HG03354 (cell line): ENCODE results near the gene NCOR1.
A peak's percentile ranks its signal among the peaks of the same experiment; 100 is the strongest.

ENCODE experiments used
- ATAC-seq: cut with Tn5 transposase; IDR thresholded peaks from one replicate; pipeline ENCODE4 v1.9.1; 2021; ENCODE audit warnings: mild to moderate bottlenecking; ENCODE audit not compliant: unreplicated experiment, poor library complexity, severe bottlenecking

The NCOR1 gene

GRCh38 chr17:15999974-16000827 lies 215.1 kb downstream of the NCOR1 start:
- peak; percentile 50 for ATAC-seq

- peak; percentile 93 for ATAC-seq
Measured at GRCh38 chr17:15999141-15999973, 216.0 kb downstream of the NCOR1 start, which contains the start of the genes TTC19 and ZSWIM7. TTC19 (plus strand) TSS chr17:15999824; CDS start chr17:15999849, 25 bp downstream. ZSWIM7 (minus strand) TSS chr17:15999704; CDS start chr17:15999594, 110 bp downstream.

- no peak for ATAC-seq
Measured at GRCh38 chr17:15998031-15998562, 217.2 kb downstream of the NCOR1 start.

DNA sequence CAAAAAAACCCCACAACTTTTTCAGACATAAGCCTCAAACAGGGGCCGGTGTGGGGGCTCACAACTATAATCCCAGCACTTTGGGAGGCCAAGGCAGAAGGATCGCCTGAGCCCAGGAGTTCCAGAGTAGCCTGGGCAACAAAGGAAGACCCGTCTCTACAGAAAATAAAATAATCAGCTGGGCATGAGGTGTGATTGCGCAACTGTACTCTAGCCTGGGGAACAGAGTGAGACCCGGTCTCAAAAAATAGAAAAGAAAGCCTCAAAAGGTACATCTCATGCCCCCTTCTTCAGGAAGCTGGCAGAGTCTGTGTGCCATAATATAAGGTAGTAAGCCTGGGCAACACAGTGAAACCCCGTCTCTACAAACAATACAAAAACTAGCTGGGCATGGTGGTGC lies 219.0 kb downstream of the NCOR1 start:
- ATAC-seq: no peak

DNA sequence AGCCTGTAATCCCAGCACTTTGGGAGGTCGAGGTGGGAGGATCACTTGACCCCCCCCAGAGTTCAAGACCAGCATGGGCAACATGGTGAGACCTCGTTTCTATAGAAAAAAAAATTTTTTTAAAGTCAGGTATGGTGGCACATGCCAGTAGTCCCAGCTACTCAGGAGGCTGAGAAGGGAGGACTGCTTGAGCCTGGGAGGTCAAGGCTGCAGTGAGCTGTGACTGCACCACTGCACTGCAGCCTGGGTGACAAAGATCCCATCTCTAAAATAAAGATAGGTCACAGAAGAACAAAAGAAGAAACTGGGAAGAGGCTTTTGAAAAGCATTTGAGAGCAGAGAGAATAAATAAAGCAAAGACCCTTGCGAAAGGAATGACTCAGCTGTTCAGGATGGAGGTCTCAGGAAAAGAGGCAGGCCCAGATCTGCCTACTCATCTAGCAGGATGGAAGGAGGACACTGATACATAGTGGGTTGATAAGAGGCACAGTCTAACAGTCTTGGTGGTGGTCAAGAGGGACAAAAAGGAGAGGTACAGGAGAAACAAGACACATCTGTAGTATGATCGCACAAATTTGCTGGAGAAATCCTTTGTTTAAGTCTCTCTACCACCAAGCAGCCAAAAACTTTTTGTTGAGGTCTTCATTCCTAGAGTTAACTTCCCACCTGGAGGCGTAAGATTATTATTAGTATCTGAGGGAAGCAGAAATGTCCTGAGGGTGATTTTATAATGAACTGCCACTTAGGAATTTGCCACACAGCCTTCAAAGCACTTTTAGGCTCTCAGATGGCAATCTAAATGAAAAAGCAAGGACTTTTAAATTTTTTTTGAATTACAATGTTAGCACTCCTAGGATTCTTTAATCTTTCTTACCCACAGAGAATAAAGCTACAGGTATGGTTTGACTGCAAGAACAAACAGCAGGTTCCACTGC lies 233.4 kb downstream of the NCOR1 start:
- ATAC-seq: no peak

GRCh38 chr17:15981208-15981607 lies 234.1 kb downstream of the NCOR1 start:
- peak; percentile 84 for ATAC-seq
